Thymus (tissue), 2 donors: ENCODE measurements around the gene RAB6A. TPM values are rescaled to one million over a fixed set of nuclear protein-coding genes. Genes with fewer than 3 reads are reported as not detected.

ENCODE experiments used
- polyA plus RNA-seq: library from polyadenylated mRNA; stranded (reverse); fragments of 200-250 nt; gene quantifications from one replicate; pipeline ENCODE4 v1.2.3, GENCODE V29; 2013
- total RNA-seq: library from RNA; stranded (reverse); fragments of 120-200 nt; gene quantifications from one replicate; pipeline ENCODE4 v1.2.4, GENCODE V29; 2013
- donor health status: healthy.

RAB6A gene
- total and polyA plus RNA-seq, 2 donors, result 48.9 to 64.4 TPM

Other genes starting within 250 kb of the RAB6A start
- 9.7 TPM for gene FAM168A, start 163.0 kb downstream of the RAB6A start, total RNA-seq
- 6.8 TPM for gene FAM168A, start 163.0 kb downstream of the RAB6A start, polyA plus RNA-seq
- 4.7 TPM for gene PLEKHB1, start 114.5 kb downstream of the RAB6A start, total RNA-seq
- 6.1 TPM for gene PLEKHB1, start 114.5 kb downstream of the RAB6A start, polyA plus RNA-seq
- 66.6 TPM for gene MRPL48, start 26.8 kb upstream of the RAB6A start, total RNA-seq
- gene MRPL48, start 26.8 kb upstream of the RAB6A start, polyA plus RNA-seq, result 43.7 TPM
- 58.3 TPM for gene COA4, start 115.8 kb upstream of the RAB6A start, total RNA-seq
- gene COA4, start 115.8 kb upstream of the RAB6A start, polyA plus RNA-seq, result 60.5 TPM
- 9.5 TPM for gene PAAF1, start 115.9 kb upstream of the RAB6A start, total RNA-seq
- 24.7 TPM for gene PAAF1, start 115.9 kb upstream of the RAB6A start, polyA plus RNA-seq
- gene DNAJB13, start 190.0 kb upstream of the RAB6A start, total RNA-seq, result 0.24 TPM
- gene DNAJB13, start 190.0 kb upstream of the RAB6A start, polyA plus RNA-seq, result 0.30 TPM
- gene UCP2, start 221.8 kb upstream of the RAB6A start, total RNA-seq, result 31.4 TPM
- gene UCP2, start 221.8 kb upstream of the RAB6A start, polyA plus RNA-seq, result 119 TPM
- 0.90 TPM for gene UCP3, start 248.0 kb upstream of the RAB6A start, total RNA-seq
- 2.1 TPM for gene UCP3, start 248.0 kb upstream of the RAB6A start, polyA plus RNA-seq